Measurements from ENCODE around the gene SLC5A5. TPM values are rescaled to one million over a fixed set of nuclear protein-coding genes. Genes with fewer than 3 reads are reported as not detected.

SLC5A5 gene
- polyA plus RNA-seq, 1 of the 3 experiments (the other 2 are of a cell fraction): 0.02 TPM

- H3K4me3 ChIP-seq (ENCODE audit: low read depth in 2 of 2, low read length in 1 of 2): peak within 1 kb of the TSS; percentile 71 to 85
- peak; percentile 95 for DNase-seq
- WGBS (ENCODE audit: low lambda C conversion rate): 2% methylated on average over 35 of the region's 64 CpGs
- no peaks in the 10 kb centered on the region for H3K36me3 ChIP-seq (replicated peaks in 1 of 2; ENCODE audit: control insufficient read depth in 1 of 2, insufficient read depth in 2 of 2, low read length in 1 of 2)
- H3K4me2 ChIP-seq: peak within 1 kb of the TSS; percentile 96
- peak within 1 kb of the TSS; percentile 87 for H3K9ac ChIP-seq
- H4K20me1 ChIP-seq (ENCODE audit: insufficient read depth): peaks cover 1% of the 10 kb centered on the region; the same call in 1 of the 2 replicates
- no peaks in the 10 kb centered on the region for H3K9me2 ChIP-seq
- H3F3A ChIP-seq (replicated peaks; ENCODE audit: insufficient read depth): no peaks in the 10 kb centered on the region
- peak within 1 kb of the TSS; percentile 94 for H2AFZ ChIP-seq (ENCODE audit: low read depth)
- H3K27ac ChIP-seq (ENCODE audit: low read depth in 2 of 2, low read length in 1 of 2): peak within 1 kb of the TSS; percentile 80 to 86
- H3K4me1 ChIP-seq (ENCODE audit: control insufficient read depth in 1 of 2, insufficient read depth in 2 of 2, low read depth in 1 of 2, low read length in 1 of 2): peaks cover 0 to 10% of the 10 kb centered on the region in 2 experiments; a peak in 1 of 4 replicates
- ChIA-PET POLR2A (interaction anchor here (1.4 to 2.4 kb wide), 2 partner anchors 68 to 73 kb away, joined by 12 to 27 read pairs; partner anchors contain the start of gene RPL18A), CTCF (interaction anchor here (0.6 to 21.7 kb wide), 28 partner anchors 12 to 389 kb away, joined by 3 to 464 read pairs (median 4); partner anchors contain the start of genes PIK3R2, RPL18A and SLC5A5)
- H3K79me2 ChIP-seq (ENCODE audit: insufficient read depth): peaks cover 22% of the 10 kb centered on the region
- no peaks in the 10 kb centered on the region for H3K27me3 ChIP-seq (ENCODE audit: insufficient read depth)
- H3K9me3 ChIP-seq: no peaks in the 10 kb centered on the region
- TF ChIP-seq ZBTB33 (IDR thresholded peaks at IDR 0.05; ENCODE audit: borderline replicate concordance, low read depth) (no peak), ELF1 (IDR thresholded peaks at IDR 0.05) (peak; percentile 41; the same call in 1 of the 2 replicates), FOSL2 (IDR thresholded peaks at IDR 0.05; ENCODE audit: borderline replicate concordance, low read depth) (no peak), FOXM1 (IDR thresholded peaks at IDR 0.05; ENCODE audit: low read depth) (no peak), PBX3 (IDR thresholded peaks at IDR 0.05) (no peak), TCF12 (IDR thresholded peaks at IDR 0.05) (no peak), REST (IDR thresholded peaks at IDR 0.05; ENCODE audit: low read depth, low read length) (peak; percentile 52; the same call in 1 of the 2 replicates), CTCF (IDR thresholded peaks at IDR 0.05) (peak; percentile 93), TAF1 (IDR thresholded peaks at IDR 0.05; ENCODE audit: borderline replicate concordance, low read depth, low read length) (no peak), RAD21 (IDR thresholded peaks at IDR 0.05; ENCODE audit: low read length) (peak; percentile 83), EZH2phosphoT487 (IDR thresholded peaks at IDR 0.05; ENCODE audit: borderline replicate concordance, low read depth) (no peak), MEF2A (IDR thresholded peaks at IDR 0.05; ENCODE audit: borderline replicate concordance, low read depth) (no peak), RCOR1 (IDR thresholded peaks at IDR 0.05; ENCODE audit: low read length) (peak; percentile 83), RFX5 (IDR thresholded peaks at IDR 0.05; ENCODE audit: low read length) (no peak), SMC3 (IDR thresholded peaks at IDR 0.05; ENCODE audit: low read depth, low read length) (peak; percentile 91), FOXJ3 (CRISPR knock-in tag; IDR thresholded peaks at IDR 0.05) (no peak), NFIC (IDR thresholded peaks at IDR 0.05; ENCODE audit: borderline replicate concordance) (no peak), MXI1 (IDR thresholded peaks at IDR 0.05; ENCODE audit: low read depth, low read length) (peak; percentile 88), CHD2 (IDR thresholded peaks at IDR 0.05; ENCODE audit: low read length, partially characterized antibody) (no peak), YY1 (IDR thresholded peaks at IDR 0.05; ENCODE audit: low read depth) (peak; percentile 100), NRF1 (IDR thresholded peaks at IDR 0.05; ENCODE audit: low read depth, low read length) (peak; percentile 76), GABPA (IDR thresholded peaks at IDR 0.05; ENCODE audit: low read depth) (no peak; the same call in 1 of the 2 replicates), TEAD4 (IDR thresholded peaks at IDR 0.05; ENCODE audit: borderline replicate concordance, insufficient read depth) (no peak), EP300 (IDR thresholded peaks at IDR 0.05; ENCODE audit: borderline replicate concordance in 1 of 2, low read depth in 1 of 2, low read length in 1 of 2) (no peak), GATA2 (CRISPR knock-in tag; IDR thresholded peaks at IDR 0.05) (no peak), JUND (IDR thresholded peaks at IDR 0.05) (no peak)
Measured at GRCh38 chr19:17932485-17933338, 61.0 kb downstream of the SLC5A5 start, which contains the start of gene CCDC124. Gene CCDC124 (plus strand): TSS chr19:17933015. CDS start chr19:17936421, 3,406 bp downstream.
